ENCODE data around the gene SERP2.

The SERP2 gene

DNA sequence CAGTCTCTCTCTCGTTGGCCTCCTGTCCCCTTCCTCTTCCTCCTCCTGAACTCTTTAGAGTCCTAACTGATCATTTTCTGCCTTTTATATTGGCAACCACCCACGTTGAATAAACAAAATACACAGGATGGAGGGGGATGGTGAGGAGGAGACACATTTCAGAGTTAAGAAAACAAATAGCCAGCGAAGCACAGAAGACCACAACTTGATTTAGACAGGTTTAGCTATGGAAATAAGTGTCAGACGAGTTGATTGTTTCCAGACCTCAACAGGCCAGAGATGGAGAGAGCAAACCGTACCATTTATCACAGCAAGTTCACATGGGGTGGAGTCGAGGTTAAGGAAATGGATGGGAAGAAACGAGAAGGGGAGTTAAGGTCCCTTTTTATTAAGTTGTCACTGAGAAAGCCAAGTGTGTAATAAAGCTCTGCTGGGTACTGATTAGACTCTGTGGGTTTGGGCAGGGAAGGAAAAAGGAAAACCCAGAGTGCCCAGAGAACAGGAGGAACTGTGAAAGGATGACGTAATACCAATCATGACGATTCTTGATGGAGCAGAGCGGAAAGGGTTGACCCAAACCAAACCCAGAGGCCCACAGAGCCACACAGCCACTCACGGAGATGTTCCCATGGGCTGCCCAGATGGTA lies 11.1 kb upstream of the SERP2 start:
- peak; percentile 60 for DNase-seq

DNA sequence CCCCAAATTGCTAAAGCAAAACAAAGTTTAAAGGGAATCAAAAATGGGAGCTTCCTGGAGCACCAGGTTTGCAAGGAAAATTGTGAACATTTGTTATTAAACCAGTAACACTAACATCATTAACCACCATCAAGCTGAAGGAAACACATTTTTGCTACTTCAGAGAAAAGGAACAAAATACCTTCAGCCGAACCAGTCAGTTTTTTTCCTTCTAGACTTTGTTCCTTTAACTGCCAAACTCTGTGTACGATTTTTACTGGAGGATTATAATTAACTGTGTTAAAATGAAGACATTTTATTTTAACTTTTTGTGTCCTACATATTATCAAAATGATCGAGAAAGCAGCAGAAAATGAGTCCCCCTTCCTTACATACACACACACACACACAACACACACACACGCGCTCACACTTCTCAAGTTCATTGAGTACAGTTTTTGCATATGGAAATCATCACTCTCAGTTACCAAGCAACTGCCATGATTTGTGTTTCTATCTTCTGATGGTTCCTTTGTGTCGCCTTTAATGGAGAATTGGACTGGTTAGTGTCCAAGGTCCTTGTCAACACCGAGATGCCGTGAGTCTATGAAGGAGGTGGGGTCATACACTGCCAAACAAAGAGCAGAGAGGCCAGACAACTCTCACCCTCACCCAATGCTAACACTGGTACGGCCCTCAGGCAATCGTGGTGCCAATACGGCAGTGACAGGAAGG lies 9.8 kb upstream of the SERP2 start:
- DNase-seq: peak; percentile 21

DNA sequence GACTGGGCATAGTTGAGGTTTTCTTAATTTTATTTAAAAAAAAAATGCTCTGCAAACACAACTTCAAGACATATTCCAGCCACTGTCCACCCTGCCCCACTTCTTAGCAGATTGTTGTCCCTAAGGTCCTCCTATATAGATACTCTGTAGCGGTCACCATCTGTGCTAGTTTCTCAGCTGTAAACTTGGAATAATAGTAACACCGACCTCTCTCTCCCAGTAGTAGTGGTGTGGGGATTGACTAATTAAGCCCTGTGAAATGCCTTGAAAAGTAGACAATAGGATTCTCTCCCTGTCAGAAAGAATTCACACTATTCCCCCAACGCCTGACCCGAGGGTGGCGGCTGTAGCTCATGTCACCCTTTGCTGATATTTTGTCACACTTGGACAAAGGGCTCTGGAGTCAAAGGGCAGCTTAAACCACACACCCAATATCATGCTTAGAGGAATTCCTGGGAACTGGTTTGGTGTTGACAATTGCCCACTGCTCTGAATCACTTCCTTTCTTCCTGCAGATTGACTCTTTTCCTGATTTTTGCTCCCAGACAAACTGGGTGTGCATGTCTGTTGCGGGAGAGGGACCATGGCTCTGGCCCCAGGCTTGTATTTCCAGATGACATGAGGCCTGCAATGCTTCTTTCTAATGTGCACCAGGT lies 9.2 kb upstream of the SERP2 start:
- peak; percentile 49 for DNase-seq

DNA sequence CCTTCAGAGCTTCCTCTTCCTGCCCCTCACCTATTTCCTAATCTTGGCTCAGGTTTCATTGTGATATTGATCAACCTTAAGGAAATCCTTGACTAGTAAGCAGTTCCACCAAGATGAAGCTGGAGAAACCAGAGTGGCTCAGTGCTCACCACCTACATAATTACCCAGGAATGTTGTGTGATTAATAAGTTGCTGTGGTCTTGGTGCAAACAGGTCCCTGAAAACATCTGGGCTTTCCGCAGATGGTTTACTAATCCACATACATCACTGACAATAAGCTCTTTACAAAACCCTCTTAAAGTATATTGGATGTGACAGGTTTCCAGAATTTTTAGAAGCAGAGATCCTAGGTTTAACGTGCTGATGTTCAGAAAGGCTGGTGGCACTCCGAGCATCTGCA lies 8.6 kb upstream of the SERP2 start:
- DNase-seq: peak; percentile 80

DNA sequence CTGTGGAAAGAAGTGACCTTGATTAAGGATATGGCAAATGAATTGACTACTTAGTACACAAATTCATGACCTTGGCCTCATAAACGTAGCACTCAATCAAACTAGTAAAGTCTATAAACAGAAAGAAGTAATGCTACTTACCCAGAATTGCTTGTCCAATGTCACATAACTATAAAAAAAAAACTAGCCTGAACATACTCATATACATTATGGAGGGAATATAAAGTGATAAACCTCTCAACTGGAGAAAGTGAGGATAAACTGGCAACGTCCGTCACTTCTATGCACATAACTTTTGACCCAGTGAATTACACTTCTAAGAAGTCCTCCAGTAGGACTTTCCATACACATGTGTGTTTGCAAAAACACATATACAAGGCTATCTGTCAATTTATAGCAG lies 7.7 kb upstream of the SERP2 start:
- DNase-seq: no peak

DNA sequence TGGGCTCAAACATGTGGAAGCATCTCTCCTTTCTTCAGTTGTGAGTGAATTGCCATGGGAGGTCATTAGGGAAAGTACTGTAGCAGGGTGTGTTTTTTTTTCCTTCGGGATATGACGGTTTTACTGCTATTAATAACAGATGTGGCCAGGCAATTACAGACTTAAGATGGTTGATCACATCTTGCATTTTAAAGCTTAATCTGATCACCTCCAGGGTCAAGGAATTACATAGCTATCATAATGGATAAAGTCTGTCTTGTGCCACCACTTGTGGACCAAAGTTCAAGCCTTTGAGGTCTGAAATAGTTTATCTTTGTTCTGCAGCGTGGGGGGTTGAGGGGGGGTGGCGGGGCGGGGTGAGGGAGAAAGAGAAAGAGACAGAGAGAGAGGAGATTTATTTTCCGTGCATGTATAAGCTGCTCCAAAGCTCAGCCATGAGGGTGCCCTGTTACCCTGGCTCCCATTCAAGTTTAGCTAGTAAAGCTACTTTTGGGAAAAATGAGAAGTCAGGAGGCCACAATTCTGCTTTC lies 5.5 kb upstream of the SERP2 start:
- peak; percentile 87 for DNase-seq

DNA sequence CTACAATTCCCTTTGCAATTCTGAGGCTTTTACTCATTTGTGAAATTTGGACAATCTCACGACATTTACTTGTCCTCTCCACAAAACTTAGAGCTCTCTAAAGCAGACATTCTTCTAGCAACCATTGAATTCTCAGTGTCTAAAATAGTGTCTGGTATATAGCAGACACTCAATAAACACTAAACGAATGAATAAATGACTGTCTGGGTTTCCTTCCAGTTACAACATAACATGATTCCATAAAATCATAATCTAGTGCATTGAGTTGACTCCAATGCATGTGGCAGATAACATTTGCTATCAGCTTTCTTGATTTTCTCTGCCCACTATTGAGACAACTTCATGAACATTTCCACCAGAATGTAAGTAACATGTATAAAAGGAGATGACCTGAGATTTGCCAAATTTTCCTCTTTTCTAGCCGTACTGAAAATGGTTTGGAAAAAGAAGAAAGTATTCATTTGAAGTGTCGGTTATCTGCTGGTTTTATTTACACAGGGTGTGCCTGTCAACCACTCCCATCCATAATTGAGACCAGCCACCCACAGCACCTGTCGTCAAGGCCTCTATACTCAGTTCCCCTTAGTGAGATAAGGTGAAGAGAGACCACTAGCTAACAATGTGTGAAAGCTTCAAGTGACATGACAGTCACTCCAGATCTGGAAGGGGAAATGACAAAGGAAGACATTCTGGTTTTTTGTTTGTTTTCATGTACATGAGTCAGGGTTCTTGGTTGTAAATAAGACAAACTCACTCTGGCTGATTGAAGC lies 4.8 kb upstream of the SERP2 start:
- no peak for DNase-seq

DNA sequence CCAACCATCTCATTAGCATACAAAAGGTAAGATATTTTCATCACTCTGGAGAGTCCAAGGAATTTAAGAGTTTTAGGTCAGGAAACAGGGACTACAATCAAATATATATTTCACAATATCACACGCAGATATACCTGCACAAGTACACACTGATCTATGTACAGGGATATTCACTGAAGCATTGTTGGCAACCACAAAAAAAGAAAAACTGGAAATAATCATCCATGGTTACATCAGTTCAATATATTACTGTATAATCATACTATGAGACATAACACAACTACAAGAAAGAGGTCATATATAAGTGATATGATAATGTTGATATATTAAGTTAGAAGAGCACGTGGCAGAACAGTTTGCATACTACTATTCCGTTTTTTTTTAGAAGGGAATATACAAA lies 2.2 kb upstream of the SERP2 start:
- DNase-seq: no peak

DNA sequence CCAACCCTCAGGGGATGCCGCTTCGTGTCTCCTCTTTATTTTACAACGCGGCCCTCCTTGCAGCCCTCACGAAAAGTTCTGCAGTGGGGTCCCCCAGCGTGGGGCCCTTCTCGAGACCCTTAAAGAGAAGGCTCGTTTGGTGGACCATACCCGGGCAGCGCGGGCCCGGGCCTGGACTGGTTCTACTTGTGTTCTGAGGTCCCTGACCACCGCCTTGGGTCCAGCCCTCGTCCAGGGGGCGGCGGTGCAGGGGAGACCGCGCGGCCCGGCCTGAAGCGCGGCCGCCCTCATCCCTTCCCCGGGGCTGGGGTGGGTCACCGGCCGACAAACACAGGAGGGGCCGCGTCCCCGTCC lies 400 bp upstream of the SERP2 start:
- DNase-seq: no peak

DNA sequence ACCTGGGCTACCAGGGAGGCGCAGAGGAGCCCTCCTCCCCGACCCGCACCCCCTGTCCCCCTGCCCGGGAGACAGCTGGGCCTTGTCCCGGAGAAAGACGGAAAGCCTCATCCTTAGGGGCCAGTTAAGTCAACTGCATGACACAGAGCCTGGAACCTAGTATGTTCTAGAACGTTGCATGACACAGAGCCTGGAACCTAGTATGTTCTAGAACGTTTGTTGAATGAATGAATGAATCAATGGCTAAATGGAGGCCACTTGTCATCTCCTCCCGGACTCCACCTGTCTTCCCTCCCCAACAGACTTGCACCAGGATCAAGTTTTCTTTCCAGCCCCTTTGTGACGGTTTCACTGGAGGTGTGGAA lies 706 bp downstream of the SERP2 start:
- DNase-seq: no peak

DNA sequence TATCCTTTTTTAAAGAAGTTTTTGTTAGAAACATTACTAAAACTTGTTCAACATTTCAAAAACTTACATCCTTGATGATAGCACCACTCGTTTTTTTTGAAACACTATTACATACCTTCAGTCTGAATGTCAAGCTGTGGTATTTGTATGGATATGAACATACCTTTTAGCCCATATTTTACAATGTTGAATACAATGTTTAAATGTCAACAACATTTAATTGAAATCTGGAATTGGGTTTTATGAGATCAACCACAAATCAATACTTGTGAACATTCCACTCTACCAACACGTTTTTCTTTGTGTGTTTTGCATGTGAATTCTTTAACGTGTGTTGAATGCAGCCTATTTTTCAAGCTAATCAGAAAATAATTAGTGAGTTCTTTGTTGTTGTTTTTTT lies 4.7 kb downstream of the SERP2 start:
- DNase-seq: no peak

DNA sequence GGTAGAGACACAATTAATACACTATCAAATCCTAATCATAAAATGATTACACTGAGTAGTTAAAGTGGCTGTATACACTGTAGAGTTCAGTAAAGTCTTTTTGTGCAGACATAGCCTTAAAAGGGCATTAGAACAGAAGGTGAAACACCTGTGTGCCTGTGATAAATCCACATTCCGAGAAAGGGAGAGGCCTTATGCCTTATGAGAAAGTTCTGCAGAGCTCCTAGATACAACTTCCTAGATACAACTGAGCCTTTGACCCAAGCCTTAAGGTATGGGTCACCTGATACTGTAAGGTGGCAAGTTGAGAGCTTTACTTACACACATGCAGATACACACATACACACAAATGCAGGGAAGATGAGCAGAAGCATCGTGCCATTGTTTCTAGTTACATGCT lies 6.3 kb downstream of the SERP2 start:
- DNase-seq: no peak

DNA sequence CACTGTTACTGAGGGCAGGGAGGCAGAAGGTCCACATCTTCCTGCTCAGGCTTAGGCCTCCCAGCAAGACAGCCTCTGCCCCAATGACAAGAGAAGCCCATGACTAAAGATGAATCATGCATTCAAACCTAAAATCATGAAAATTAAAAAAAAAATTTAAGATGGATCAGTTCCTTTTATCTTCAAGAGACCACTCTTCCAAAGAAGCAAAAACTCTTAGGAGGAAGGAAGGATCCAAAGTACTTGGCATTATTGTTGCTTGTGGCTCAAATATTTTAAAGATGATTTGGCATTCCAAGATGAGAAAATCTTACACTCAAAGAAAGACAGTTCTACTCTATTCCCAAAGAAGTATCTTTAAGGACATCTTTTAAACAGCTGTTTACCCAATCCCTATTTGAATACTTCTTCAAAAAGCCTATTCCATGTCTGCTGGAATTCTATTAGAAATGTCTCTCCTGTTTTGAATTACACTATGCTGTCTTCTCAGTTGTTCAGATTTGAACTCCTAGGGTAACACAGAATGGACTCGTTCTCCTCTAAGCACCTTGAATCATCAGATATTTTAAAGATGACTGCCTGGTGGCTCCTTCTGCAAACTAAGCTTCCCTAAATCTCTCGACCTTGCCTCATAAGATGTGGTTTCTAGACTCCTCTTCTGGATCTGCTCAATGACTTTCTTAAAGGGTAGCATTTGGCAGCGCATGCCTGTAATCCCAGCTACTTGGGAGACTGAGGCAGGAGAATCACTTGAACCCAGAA lies 7.0 kb downstream of the SERP2 start:
- peak; percentile 76 for DNase-seq

DNA sequence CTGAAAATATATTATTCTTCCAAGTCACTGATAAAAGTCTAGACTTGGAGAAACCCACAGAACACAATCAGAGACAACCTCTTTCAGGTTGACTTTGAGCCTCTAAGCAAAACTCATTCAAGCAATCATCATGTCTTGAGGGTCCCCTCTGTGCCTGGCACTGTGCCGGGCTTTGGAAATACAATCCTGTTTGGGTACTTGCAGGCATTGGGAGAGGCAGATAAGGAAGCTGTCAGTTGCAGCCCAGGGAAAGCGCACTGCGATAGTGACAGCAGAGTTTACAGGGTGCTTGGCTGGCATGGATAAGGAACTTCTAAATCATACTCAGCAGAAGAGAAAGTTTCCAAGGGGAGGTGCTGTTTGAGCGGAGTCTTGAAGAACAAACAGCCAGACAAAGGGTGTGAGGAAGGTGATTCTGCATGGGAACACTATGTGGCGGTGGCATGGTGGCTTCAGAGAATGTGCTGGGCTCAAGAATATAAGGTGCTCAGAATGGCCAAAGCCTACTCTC lies 9.1 kb downstream of the SERP2 start:
- no peak for DNase-seq

DNA sequence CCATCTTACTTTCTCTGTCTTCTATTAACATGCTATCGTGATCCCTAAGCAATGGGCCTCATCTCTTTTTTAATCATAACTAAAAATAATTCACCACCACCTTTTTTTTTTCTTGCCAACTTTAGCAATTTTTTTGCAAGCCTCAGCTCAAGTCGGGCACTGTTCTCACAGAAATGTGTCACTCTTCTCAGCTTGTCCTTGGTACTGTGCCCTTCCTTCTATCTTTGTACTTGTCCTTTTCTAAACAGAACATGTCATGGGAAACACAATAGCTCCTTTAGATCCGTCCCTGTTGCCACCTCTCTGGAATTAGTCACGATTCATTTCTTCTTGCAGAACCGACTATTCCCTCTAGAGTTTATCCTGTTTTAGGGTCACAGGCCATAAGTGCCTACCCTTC lies 10.3 kb downstream of the SERP2 start:
- DNase-seq: no peak

DNA sequence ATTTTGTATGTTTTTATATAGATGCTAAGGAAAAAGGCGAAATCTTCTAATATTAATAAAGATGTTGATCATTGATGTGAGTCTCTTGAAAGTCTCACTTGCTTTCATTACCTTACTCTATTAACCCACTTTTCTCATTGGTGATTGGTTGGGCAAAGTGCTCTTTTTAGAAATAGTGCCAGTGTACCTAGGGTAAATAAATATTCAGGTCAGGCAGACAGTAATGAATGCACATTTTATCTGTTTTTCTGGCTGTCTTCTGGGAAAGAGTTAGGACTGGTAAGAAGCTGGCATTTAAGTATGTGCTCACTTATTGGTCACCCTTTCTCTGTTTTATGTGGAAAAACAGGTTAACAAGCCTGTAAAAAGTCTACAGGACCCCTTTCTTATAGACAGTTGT lies 11.2 kb downstream of the SERP2 start:
- no peak for DNase-seq

DNA sequence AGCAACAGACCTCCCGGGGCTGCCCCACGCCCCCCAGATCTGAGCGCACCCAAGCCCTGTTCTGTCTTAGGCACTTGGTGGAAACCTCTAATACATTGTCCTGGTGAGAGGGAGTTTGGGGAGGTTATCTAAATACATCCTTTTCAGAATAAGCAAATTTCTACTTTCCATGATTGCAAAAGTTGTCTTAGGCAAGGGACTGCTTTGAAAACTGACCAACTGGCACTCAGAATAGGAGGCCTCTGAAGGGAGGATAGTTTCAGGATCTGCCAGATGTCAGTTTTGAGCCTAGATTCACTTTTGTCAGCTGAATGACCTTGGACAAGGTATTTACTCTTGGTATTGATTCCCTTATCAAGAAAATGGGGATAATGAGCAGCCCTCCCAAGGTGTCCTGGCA lies 11.8 kb downstream of the SERP2 start:
- DNase-seq: no peak

DNA sequence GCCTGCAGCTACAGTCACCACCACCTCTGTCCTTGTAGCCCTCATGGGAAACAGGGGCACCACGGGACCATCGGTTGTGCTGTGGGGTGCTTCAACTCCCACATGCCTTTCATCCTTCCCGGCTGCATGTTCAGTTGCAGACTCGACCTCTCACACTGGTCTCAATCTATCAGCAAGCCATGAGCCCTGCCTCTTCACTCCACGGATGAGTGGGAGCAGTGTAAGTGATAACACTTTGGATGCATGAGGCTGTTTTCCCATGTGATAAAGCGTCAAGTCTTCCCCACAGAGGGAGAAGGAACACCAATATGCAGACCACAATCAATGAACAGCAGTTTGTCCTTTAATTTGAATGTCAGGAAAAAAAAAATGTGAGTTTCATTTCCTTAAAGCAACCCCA lies 12.2 kb downstream of the SERP2 start:
- DNase-seq: no peak

DNA sequence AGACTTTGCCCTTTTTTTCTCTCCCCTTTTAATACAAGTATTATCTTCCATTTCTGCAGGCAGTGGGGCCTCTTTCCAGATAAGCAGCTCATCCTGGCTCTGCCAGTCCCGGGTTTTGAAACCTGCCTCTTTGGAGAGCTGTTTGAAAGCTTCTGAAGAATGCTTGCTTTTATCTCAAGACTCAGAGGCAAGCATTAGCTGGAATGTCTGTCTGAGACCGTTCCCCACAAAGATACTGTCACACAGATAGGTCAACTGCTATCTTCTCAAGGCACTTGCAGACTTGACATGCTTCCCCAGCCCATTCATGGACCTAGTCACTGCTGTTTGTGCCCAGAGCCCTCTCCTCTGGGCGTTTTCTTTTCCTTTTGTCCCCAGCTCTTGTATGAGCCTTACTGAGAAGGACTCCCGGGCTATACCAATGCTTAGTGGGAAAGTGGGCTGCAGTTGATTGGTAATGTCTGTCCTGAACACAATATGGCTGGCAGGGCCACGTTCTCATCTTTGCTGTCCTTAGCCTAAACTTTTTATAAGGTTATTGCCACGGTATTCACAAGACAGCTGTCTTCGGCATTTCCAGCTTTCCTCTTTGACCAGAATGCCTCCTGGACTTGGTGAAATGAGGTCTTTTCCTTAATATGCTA lies 13.4 kb downstream of the SERP2 start:
- no peak for DNase-seq

DNA sequence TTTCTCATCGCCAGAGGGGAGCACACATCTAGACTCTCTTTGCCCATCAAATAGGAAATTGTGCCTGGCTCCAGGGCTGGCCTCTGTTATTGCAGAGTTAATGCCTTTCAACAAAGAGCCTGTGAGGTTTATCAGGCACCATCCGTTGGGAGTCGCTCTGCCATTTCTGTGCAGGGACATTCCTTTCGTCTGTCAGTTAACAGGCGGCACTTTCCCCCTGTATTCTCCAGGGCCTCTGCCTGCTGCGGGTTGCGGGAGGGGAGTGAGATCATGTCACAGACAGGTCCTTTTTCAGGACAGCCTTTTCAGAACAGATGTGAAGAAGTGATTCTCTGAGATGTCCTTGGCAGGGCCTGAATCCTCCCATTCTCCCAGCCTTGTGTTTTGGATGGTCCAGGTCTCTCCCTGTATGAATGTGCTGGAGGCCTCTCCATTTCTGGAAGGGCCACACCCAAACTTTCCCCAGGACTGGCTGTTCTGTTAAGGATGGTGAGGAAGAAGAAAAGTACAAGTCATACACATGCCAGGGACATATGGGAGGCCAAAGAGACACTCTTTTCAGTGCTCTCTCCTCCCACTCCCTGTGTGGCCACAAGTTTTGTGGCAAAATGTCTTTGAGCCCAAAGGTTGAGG lies 14.9 kb downstream of the SERP2 start:
- DNase-seq: no peak

DNA sequence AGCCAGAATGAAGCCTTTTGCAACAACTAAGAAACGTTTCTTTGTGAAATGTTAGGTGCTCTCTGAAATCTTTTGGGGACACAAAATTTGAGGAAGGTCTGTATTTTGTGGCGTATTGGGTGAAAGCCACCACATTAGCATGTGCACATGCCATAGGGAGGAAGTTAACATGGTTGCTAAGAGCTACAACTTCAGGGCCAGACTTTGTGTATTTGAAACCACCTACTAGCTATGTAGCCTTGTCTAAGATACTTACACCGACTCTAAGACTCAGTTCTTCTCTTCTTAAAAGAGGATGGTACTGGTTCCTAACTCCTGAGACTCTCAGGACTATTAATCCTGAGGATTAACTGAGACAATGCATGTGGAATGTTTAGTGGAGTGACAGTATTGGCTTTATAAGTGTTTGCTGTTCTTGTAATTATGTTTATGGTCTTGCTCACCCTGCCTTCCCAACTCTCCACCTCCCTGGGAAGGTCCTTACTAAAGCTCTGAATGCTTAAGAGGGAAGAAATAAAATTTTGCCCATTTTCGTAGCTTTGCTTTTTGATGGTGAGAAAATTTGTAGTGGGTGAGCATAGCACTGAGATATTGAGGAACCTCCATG lies 15.5 kb downstream of the SERP2 start:
- DNase-seq: no peak
